Gastrocnemius medialis (tissue), 4 donors: ENCODE measurements around the gene RABGAP1L. TPM values are rescaled to one million over a fixed set of nuclear protein-coding genes. Genes with fewer than 3 reads are reported as not detected.

ENCODE experiments used
- ATAC-seq, 2 donors: fragments of 150-250 bp; one replicate each; pipeline ENCODE4 v1.9.1; 2016
- DNase-seq, 2 donors: peaks; one replicate each; pipeline ENCODE4 v3.0.0-alpha.2; 2019
- H3K27ac ChIP-seq, 4 donors: fragments of 200-600 bp; sonication (generic); 1 replicate in 1 of 4; 2 replicates in 3 of 4; pipeline ENCODE4 v1.5.1; 2016 to 2018; ENCODE audit warnings: mild to moderate bottlenecking in 2 of 4, moderate library complexity in 1 of 4
- H3K27me3 ChIP-seq, 3 donors: fragments of 200-600 bp; sonication (generic) in 2 of 3; 1 replicate in 1 of 3; 2 replicates in 2 of 3; pipeline versions ENCODE4 v1.5.1 to v1.6.0; 2016 to 2019; ENCODE audit warnings: mild to moderate bottlenecking in 1 of 3, moderate library complexity in 1 of 3
- H3K36me3 ChIP-seq, 2 donors: fragments of 200-600 bp; sonication (generic) in 1 of 2; one replicate each; pipeline ENCODE4 v1.5.1; 2017 to 2018
- H3K4me1 ChIP-seq, 2 donors: fragments of 200-600 bp; sonication (generic) in 1 of 2; one replicate each; pipeline ENCODE4 v1.5.1; 2016 to 2017; ENCODE audit warnings: mild to moderate bottlenecking in 2 of 2
- H3K4me3 ChIP-seq, 4 donors: fragments of 200-600 bp; sonication (generic) in 3 of 4; 1 replicate in 1 of 4; 2 replicates in 3 of 4; pipeline ENCODE4 v1.5.1; 2016 to 2019; ENCODE audit warnings: mild to moderate bottlenecking in 2 of 4
- H3K9me3 ChIP-seq, 3 donors: fragments of 200-600 bp; sonication (generic) in 2 of 3; 1 replicate in 1 of 3; 2 replicates in 2 of 3; pipeline ENCODE4 v1.5.1; 2016 to 2019
- POLR2A ChIP-seq, 2 donors: fragments of 450-650 bp; IDR thresholded peaks; one replicate each; pipeline ENCODE4 v1.6.1; 2017; ENCODE audit warnings: antibody characterized with exemption in 2 of 2, mild to moderate bottlenecking in 2 of 2, moderate library complexity in 2 of 2
- in situ Hi-C, 4 donors: fragments of 200-750 bp; cut with MboI; loops; one replicate each; pipeline versions ENCODE4 v1.15.0 to v1.8.0; 2017; ENCODE audit warnings: low sequenced_read_pairs in 4 of 4
- intact Hi-C: fragments of 100-400 bp; cut with DNase I; formaldehyde crosslinking; loops from one replicate; pipeline ENCODE4 v1.15.1; 2023; ENCODE audit warnings: low total_unique reads
- total RNA-seq, 4 donors: library from RNA; depleted of rRNA; stranded (reverse); fragments of >200 nt; gene quantifications; one replicate each; pipeline versions ENCODE4 v1.1.0 to v1.2.3, GENCODE V29; 2016
- TF ChIP-seq, protein P1 (sequence below), 5 experiments: fragments of 450-650 bp in 3 of 5; fragments of 200-600 bp in 2 of 5; sonication (generic) in 2 of 5; IDR thresholded peaks in 4 of 5; conservative IDR thresholded peaks in 1 of 5; 1 replicate in 4 of 5; 2 replicates in 1 of 5; pipeline ENCODE4 v1.5.1; 2016 to 2019; ENCODE audit warnings: antibody characterized with exemption in 5 of 5, mild to moderate bottlenecking in 3 of 5, moderate library complexity in 3 of 5

The RABGAP1L gene
- total RNA-seq, 4 donors from 2014 or later = 8.8 to 22.2 (median 14.9) TPM

DNA sequence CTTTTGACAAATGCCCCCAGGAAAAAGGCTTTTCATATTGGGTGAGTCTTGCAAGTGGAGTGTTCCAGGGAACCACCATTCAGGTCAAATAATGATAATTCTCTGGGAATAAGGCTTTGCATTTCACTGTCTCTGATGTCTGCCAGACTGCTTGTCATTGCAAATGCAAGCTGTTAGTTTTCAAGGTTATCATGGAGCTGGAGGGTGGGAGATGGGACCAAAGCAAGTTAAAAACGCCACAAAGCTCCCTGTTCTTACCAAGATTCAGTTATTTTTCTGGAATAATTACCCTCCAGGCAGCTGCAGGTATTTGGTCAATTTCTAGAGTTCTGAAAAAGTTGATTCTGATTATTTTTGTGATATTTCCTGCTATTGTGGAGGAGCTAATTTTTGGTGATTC, 498.6 kb downstream of the RABGAP1L start:
- Histone ChIP-seq H3K4me1 (no peaks in the 10 kb centered on the region), H3K4me3 (no peak overlapping the region), H3K27me3 (no peaks in the 10 kb centered on the region), H3K27ac (no peak overlapping the region), H3K9me3 (no peaks in the 10 kb centered on the region), H3K36me3 (no peaks in the 10 kb centered on the region)
- ATAC-seq = no peak
- TF ChIP-seq, protein P1, sequence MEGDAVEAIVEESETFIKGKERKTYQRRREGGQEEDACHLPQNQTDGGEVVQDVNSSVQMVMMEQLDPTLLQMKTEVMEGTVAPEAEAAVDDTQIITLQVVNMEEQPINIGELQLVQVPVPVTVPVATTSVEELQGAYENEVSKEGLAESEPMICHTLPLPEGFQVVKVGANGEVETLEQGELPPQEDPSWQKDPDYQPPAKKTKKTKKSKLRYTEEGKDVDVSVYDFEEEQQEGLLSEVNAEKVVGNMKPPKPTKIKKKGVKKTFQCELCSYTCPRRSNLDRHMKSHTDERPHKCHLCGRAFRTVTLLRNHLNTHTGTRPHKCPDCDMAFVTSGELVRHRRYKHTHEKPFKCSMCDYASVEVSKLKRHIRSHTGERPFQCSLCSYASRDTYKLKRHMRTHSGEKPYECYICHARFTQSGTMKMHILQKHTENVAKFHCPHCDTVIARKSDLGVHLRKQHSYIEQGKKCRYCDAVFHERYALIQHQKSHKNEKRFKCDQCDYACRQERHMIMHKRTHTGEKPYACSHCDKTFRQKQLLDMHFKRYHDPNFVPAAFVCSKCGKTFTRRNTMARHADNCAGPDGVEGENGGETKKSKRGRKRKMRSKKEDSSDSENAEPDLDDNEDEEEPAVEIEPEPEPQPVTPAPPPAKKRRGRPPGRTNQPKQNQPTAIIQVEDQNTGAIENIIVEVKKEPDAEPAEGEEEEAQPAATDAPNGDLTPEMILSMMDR (IDR thresholded peaks at IDR 0.05 in 4 of 5, conservative IDR thresholded peaks at IDR 0.05 in 1 of 5) = no peak
- no peak for TF ChIP-seq POLR2A (IDR thresholded peaks at IDR 0.05)
- intact Hi-C loops = no loop called here
- in situ Hi-C loops = no loop called here
- DNase-seq = no peak

DNA sequence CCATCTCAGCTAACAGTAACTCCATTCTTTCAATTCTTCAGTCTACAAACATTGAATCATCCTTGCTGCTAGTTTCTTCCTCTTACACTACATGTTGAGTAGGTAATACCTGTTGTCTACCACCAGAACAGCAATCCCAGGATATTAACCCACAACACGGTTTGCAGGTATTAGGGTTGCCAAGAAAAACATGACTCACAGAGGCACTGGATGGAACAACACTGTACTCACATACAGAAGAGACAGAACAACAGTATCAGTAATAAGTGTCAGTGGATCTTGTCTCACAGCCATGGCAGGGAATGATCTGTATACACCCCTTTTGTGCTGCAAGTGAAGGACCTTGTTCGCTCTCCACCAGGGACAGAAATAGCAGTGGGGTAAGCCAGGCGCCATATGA, 500.5 kb downstream of the RABGAP1L start:
- Histone ChIP-seq H3K4me3 (no peak overlapping the region), H3K27ac (no peak overlapping the region), H3K9me3 (no peaks in the 10 kb centered on the region), H3K27me3 (no peaks in the 10 kb centered on the region), H3K4me1 (no peaks in the 10 kb centered on the region), H3K36me3 (no peaks in the 10 kb centered on the region)
- DNase-seq (no peak), ATAC-seq (no peak)
- in situ Hi-C loops (no loop called here), intact Hi-C loops (no loop called here)
- TF ChIP-seq POLR2A (IDR thresholded peaks at IDR 0.05) = no peak
- TF ChIP-seq, protein P1 (IDR thresholded peaks at IDR 0.05 in 4 of 5, conservative IDR thresholded peaks at IDR 0.05 in 1 of 5) = no peak

DNA sequence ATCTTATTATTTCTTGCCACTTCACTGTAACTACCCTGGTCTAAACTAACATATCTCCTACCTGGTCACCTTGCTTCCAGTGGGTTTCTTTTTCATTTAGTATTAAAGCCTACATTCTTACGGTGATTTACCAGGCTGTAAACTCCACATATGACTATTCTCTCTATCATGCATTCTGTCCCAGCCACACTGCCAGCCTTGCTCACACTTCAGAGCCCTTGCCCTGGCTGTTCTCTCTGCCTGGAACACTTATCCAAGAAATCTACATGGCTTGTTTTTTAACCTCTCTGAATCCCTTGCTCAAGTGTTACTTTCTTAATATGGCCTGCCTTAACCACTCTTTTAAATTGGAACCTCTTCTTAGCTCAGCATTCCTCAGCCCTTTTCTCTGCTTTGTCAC, 501.2 kb downstream of the RABGAP1L start:
- no peaks in the 10 kb centered on the region for H3K27me3 ChIP-seq
- ATAC-seq (no peak), DNase-seq (no peak)
- in situ Hi-C loops (no loop called here), intact Hi-C loops (no loop called here)
- H3K27ac ChIP-seq = no peak overlapping the region
- H3K36me3 ChIP-seq = no peaks in the 10 kb centered on the region
- H3K9me3 ChIP-seq = no peaks in the 10 kb centered on the region
- TF ChIP-seq, protein P1 (IDR thresholded peaks at IDR 0.05 in 4 of 5, conservative IDR thresholded peaks at IDR 0.05 in 1 of 5) = no peak
- TF ChIP-seq POLR2A (IDR thresholded peaks at IDR 0.05) = no peak
- H3K4me1 ChIP-seq = no peaks in the 10 kb centered on the region
- H3K4me3 ChIP-seq = no peak overlapping the region

DNA sequence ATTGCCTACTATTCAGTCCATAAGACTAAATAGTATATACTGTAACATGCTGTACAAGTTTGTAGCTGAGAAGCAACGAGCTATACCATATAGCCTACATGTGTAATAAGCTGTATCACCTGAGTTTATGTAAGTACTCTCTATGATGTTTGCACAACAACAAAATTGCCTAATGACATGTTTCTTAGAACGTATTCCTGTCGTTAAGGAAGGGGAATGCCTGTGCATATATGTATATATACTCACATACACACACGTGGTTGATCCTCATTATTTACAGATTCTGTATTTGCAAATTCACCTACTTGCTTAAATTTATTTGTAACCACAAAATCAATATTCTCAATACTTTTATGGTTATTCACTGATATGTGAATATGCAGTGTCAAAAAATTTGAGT, 504.0 kb downstream of the RABGAP1L start:
- TF ChIP-seq, protein P1 (IDR thresholded peaks at IDR 0.05 in 4 of 5, conservative IDR thresholded peaks at IDR 0.05 in 1 of 5) = no peak
- TF ChIP-seq POLR2A (IDR thresholded peaks at IDR 0.05) = no peak
- no peaks in the 10 kb centered on the region for H3K27me3 ChIP-seq
- H3K4me3 ChIP-seq = no peak overlapping the region
- no peaks in the 10 kb centered on the region for H3K36me3 ChIP-seq
- in situ Hi-C loops (no loop called here), intact Hi-C loops (no loop called here)
- H3K4me1 ChIP-seq = no peaks in the 10 kb centered on the region
- DNase-seq (no peak), ATAC-seq (no peak)
- no peaks in the 10 kb centered on the region for H3K9me3 ChIP-seq
- no peak overlapping the region for H3K27ac ChIP-seq

DNA sequence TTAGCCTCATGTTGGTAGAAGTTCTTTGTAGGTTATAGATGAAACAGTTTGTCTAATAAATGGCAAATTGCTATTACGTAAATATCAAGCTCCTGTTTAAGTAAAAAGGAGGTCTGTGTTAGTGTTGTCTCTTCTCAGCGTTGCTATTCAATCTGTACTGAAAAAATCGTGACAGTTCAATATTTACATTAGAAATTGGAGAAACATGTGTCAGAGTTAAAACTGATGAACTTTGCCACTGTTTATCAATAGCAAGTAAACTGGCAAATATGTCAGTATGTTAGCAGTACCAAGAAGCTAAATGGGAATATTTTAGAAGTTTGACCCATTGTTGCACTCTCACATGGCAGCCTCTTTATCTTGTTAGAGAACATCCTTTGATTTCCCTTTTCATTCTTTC, 506.9 kb downstream of the RABGAP1L start:
- in situ Hi-C loops = no loop called here
- no peak for ATAC-seq

More for the DNA sequence above, 506.9 kb downstream of the RABGAP1L start:
- intact Hi-C loops = no loop called here
- Histone ChIP-seq H3K9me3 (no peaks in the 10 kb centered on the region), H3K27me3 (no peaks in the 10 kb centered on the region), H3K4me1 (no peaks in the 10 kb centered on the region), H3K36me3 (no peaks in the 10 kb centered on the region), H3K4me3 (no peak overlapping the region), H3K27ac (no peak overlapping the region)
- DNase-seq = no peak
- TF ChIP-seq POLR2A (IDR thresholded peaks at IDR 0.05) = no peak
- TF ChIP-seq, protein P1 (IDR thresholded peaks at IDR 0.05 in 4 of 5, conservative IDR thresholded peaks at IDR 0.05 in 1 of 5) = no peak
